Measurements from ENCODE around the gene GARIN5A.

GARIN5A gene

DNA sequence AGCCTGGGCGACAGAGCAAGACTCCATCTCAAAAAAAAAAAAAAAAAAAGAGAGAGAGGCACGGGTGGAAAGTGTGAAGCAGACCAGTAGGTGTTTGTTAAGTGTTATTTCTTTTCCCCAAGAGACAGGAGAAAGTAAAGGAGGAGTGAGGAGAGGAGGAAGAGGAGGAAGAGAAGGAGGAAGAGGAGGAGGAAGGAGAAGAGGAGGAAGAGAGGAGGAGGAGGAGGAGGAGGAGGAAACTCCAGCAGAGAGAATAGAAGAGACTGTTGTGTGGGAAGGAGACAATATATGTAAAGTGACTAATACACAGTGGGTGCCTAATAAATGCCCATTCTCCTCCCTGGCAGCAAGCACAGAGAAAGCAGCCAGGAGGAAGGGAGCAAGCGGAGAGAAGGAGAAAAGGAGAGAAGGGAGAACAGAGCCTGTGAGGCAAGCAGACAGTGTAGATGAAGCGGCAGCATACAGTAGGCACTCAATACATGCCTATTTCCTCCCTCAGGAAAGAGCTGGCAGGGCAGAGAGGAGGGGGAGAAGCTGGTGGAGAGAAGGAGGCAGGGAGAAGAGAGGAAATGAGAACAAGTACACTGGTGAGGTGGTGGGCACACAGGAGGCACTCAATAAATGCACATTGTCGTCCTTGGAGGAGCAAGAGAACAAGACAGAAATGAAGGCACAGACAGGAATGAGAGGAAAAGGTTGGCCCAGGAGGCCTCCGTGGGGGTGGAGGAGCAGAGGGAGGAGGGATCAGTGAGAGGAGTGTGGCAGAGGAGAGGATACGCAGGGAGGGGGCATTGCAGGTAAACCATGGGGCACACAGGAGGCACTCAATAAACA is 17.8 kb upstream of the GARIN5A start:
- Histone ChIP-seq H3K4me3 (ENCODE audit: low read length) (no peak overlapping the region), H3K27me3 (ENCODE audit: control insufficient read depth, insufficient read depth, low read length) (peaks cover 69% of the 10 kb centered on the region), H3K4me2 (ENCODE audit: low read length) (no peak overlapping the region), H3K9ac (ENCODE audit: low read depth, low read length) (no peak overlapping the region), H3K9me3 (replicated peaks; ENCODE audit: low read length) (no peaks in the 10 kb centered on the region), H3K4me1 (ENCODE audit: control insufficient read depth, insufficient read depth, low read length) (no peaks in the 10 kb centered on the region), H3K36me3 (ENCODE audit: insufficient read depth, low read length) (no peaks in the 10 kb centered on the region)

DNA sequence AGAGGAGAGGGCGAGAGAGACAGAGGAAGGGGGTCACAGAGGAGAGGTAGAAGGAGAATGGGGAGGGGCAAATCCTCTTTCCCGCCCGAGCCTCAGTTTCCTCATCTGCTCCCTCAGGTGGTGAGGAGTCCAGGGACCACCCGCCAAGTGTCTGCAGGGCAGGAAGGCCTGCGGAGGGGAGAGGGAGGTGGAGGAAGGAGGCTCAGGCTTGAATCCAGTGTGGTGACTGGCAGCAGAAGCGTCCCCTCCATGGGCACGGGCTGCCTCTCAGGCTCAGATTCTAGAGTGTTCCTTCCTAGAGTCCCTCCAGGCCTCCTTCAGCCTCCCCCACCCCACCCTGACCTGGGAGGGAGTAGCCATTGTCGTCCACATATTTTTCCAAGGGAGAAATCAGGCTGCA is 16.5 kb upstream of the GARIN5A start:
- H3K4me3 ChIP-seq (ENCODE audit: low read length): no peak overlapping the region
- H3K9me3 ChIP-seq (replicated peaks; ENCODE audit: low read length): no peaks in the 10 kb centered on the region
- H3K36me3 ChIP-seq (ENCODE audit: insufficient read depth, low read length): no peaks in the 10 kb centered on the region
- no peak overlapping the region for H3K4me2 ChIP-seq (ENCODE audit: low read length)
- no peak overlapping the region for H3K9ac ChIP-seq (ENCODE audit: low read depth, low read length)
- H3K4me1 ChIP-seq (ENCODE audit: control insufficient read depth, insufficient read depth, low read length): no peaks in the 10 kb centered on the region
- peaks cover 71% of the 10 kb centered on the region for H3K27me3 ChIP-seq (ENCODE audit: control insufficient read depth, insufficient read depth, low read length)

DNA sequence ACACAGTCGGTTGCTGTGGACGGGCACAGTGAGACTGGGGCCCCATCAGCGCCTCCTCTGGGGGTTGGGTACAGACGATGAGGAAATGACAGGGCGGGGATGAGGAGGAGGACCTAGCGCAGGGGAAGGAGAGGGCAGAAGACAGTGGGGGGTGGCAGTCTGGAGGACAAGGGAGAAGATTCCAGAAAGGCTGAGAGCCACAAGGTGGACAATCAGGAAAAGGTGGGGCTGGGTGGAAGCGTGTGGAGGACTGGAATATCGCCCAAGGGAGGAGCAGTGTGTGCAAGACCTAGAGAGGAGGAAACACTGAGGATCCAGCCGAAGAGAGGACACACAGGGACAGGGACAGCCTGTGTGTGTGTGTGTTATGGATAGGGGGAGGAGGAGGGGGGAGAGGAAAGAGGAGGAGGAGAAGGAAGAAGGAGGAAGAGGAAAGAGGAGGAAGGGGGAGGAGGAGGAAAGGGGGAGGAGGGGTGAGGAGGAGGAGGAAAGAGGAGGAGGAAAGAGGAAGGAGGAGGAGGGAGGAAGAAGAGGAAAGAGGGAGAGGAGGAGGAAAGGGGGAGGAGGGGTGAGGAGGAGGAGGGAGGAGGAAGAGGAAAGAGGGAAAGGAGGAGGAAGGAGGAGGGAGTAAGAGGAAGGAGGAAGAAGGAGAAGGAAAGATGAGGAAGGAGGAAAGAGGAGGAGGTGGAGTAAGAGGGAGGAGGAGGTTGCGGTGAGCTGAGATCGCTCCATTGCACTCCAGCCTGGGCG is 15.8 kb upstream of the GARIN5A start:
- Histone ChIP-seq H3K4me3 (ENCODE audit: low read length) (no peak overlapping the region), H3K9me3 (replicated peaks; ENCODE audit: low read length) (no peaks in the 10 kb centered on the region), H3K4me1 (ENCODE audit: control insufficient read depth, insufficient read depth, low read length) (no peaks in the 10 kb centered on the region), H3K27me3 (ENCODE audit: control insufficient read depth, insufficient read depth, low read length) (peaks cover 68% of the 10 kb centered on the region), H3K36me3 (ENCODE audit: insufficient read depth, low read length) (no peaks in the 10 kb centered on the region), H3K9ac (ENCODE audit: low read depth, low read length) (no peak overlapping the region), H3K4me2 (ENCODE audit: low read length) (no peak overlapping the region)

DNA sequence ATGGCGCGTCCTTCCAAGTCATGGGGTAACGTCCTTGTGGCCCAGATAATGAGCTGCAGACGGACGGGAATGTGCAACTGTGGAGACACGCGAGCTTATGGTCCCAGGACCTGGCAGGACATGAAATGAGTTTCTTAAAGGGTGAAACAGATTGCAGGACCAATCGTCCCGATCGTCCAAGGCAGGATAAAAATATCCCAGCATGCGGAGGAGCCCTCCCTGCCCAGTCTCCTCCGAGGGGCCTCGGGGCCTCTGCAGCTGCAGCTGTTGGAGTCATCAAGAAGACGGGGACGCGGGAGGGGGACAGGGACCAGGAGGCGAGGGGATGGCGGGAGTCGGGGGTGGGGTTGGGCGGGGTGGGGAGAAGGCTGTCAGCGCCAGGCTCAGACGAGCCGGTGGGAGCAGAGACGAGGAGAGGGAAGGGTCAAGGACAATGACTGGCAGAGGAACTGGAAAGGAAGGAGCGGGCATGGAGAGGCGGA is 14.4 kb upstream of the GARIN5A start:
- no peaks in the 10 kb centered on the region for H3K36me3 ChIP-seq (ENCODE audit: insufficient read depth, low read length)
- H3K4me2 ChIP-seq (ENCODE audit: low read length): no peak overlapping the region
- no peak overlapping the region for H3K4me3 ChIP-seq (ENCODE audit: low read length)
- no peak overlapping the region for H3K9ac ChIP-seq (ENCODE audit: low read depth, low read length)
- H3K9me3 ChIP-seq (replicated peaks; ENCODE audit: low read length): no peaks in the 10 kb centered on the region
- H3K4me1 ChIP-seq (ENCODE audit: control insufficient read depth, insufficient read depth, low read length): no peaks in the 10 kb centered on the region
- peaks cover 68% of the 10 kb centered on the region for H3K27me3 ChIP-seq (ENCODE audit: control insufficient read depth, insufficient read depth, low read length)

DNA sequence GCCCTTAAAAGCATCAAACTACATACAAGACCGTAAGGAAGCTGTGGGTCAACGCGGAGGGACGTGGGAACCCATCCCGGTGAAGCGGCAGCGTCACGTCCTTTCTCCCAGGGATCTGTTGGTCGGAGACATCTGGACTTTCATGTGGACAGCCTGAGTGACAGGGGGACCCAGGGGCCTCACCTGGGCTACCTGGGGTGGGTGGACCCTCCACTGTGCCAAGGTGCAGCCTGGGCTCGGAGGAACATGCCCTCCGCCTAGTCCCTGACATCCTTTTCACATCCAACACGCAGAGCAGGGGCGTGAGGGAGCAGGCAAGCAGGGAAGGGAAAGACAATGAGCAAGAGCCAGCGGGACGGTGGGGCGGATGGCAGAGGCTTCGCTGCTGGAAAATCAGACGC is 13.8 kb upstream of the GARIN5A start:
- Histone ChIP-seq H3K9ac (ENCODE audit: low read depth, low read length) (no peak overlapping the region), H3K4me3 (ENCODE audit: low read length) (no peak overlapping the region), H3K27me3 (ENCODE audit: control insufficient read depth, insufficient read depth, low read length) (peaks cover 67% of the 10 kb centered on the region)

DNA sequence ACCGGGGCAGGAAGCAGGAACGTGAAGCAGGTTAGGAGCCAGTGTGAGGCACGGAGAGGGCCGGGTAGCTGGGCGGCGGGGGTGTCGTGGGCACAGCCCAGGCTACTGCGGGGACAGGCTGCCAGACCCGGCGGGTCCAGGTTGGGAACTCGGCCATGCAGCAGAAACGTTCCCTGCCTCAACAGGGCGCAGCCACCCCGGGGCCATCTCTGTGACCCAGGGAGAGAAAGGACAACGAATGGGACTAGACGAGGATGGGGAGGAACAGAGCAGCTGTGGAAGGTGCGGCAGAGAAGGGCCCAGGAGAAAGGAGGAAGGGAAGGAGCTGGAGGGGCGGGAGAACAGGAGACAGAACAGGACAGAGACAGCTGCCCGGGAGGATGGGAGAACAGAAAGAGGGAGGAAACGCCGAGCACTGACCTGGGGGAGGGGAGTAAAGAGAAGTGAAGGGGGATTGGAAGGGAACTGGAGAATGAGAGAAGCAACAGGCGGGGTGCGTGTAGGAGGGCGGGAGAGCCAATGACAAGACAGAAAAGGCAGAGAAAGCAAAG is 12.9 kb upstream of the GARIN5A start:
- no peaks in the 10 kb centered on the region for H3K36me3 ChIP-seq (ENCODE audit: insufficient read depth, low read length)
- no peak overlapping the region for H3K9ac ChIP-seq (ENCODE audit: low read depth, low read length)
- no peak overlapping the region for H3K4me2 ChIP-seq (ENCODE audit: low read length)
- H3K4me1 ChIP-seq (ENCODE audit: control insufficient read depth, insufficient read depth, low read length): no peaks in the 10 kb centered on the region
- peaks cover 58% of the 10 kb centered on the region for H3K27me3 ChIP-seq (ENCODE audit: control insufficient read depth, insufficient read depth, low read length)
- no peak overlapping the region for H3K4me3 ChIP-seq (ENCODE audit: low read length)
- H3K9me3 ChIP-seq (replicated peaks; ENCODE audit: low read length): no peaks in the 10 kb centered on the region

More for the DNA sequence above, 13.8 kb upstream of the GARIN5A start:
- H3K9me3 ChIP-seq (replicated peaks; ENCODE audit: low read length): no peaks in the 10 kb centered on the region
- no peaks in the 10 kb centered on the region for H3K36me3 ChIP-seq (ENCODE audit: insufficient read depth, low read length)
- H3K4me1 ChIP-seq (ENCODE audit: control insufficient read depth, insufficient read depth, low read length): no peaks in the 10 kb centered on the region
- no peak overlapping the region for H3K4me2 ChIP-seq (ENCODE audit: low read length)

DNA sequence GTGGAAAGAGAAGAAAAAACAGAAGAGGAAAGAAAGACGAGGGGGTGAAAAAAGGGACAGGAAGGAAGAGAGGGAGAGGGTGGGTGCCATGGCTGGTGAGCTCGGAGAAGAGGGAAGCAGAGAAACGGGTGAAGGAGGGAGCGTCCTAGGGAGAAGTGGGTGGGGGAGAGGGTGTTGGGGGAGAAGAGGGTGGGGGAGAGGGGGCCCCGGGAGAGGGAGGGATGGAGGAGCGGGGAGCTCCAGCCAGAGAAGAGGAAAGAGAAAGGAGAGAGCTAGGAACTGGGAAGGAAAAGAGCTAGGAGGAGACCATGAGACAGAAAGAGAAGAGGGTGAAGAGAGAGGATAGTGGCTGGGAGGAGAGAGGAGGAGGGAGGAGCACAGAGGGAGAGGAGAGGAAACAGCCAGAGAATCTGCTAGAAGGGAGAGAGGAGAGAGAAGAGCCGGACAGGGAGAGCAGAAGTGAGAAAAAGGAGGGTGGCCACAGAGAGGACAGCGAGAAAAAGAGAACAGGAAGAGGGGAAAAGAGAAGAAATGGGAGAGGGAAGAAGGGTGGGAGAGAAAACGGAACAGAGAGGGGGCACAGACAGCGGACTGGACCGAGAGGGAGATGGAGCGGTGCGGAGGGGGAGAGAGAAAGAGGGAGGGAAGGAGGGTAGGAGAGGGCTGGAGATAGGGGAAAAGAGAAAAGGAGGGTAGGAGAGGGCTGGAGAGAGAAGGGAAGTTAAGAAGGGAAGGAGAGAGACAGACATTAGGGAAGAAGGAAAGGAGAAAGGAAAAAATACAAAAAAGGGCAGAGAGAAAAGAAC is 11.9 kb upstream of the GARIN5A start:
- Histone ChIP-seq H3K9me3 (replicated peaks; ENCODE audit: low read length) (no peaks in the 10 kb centered on the region), H3K36me3 (ENCODE audit: insufficient read depth, low read length) (no peaks in the 10 kb centered on the region), H3K4me1 (ENCODE audit: control insufficient read depth, insufficient read depth, low read length) (no peaks in the 10 kb centered on the region), H3K4me2 (ENCODE audit: low read length) (no peak overlapping the region), H3K27me3 (ENCODE audit: control insufficient read depth, insufficient read depth, low read length) (peaks cover 54% of the 10 kb centered on the region), H3K9ac (ENCODE audit: low read depth, low read length) (no peak overlapping the region), H3K4me3 (ENCODE audit: low read length) (no peak overlapping the region)

DNA sequence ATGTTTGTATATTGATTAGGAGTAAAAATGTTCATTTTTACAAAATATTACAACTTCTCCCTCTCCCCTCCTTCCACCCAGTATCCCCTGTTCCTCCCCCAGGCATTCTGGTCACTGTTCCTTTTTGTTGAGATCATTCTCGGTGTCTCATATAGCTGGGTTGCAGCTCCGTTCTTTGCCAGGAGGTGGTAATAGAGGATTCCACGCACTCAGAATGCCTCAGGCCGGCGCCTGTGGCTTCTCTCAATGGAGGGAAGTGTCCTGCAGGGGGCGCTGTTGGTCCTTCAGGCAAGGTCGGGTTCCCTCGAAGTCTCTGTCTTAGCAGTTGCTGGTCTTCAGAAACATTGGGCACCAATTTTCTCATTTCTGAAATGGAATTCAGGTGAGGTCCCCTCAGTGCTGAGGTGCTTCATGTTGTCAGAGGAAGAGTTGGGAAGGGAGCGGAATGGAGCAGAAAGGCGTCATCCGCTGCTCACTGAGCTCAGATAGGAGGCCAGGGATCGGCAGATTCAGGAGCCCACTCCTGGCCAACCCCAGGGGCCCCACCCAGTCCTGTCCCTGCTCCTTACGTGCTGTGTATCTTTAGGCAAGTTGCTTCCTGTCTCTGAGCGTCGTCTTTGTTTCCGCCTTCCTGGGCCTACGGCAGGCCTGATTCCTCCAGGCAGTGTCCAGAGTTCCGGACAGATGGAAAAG is 10.3 kb upstream of the GARIN5A start:
- Histone ChIP-seq H3K4me1 (ENCODE audit: control insufficient read depth, insufficient read depth, low read length) (no peaks in the 10 kb centered on the region), H3K4me3 (ENCODE audit: low read length) (no peak overlapping the region), H3K4me2 (ENCODE audit: low read length) (no peak overlapping the region), H3K9ac (ENCODE audit: low read depth, low read length) (no peak overlapping the region), H3K9me3 (replicated peaks; ENCODE audit: low read length) (no peaks in the 10 kb centered on the region), H3K27me3 (ENCODE audit: control insufficient read depth, insufficient read depth, low read length) (peaks cover 45% of the 10 kb centered on the region), H3K36me3 (ENCODE audit: insufficient read depth, low read length) (peaks cover 4% of the 10 kb centered on the region)

DNA sequence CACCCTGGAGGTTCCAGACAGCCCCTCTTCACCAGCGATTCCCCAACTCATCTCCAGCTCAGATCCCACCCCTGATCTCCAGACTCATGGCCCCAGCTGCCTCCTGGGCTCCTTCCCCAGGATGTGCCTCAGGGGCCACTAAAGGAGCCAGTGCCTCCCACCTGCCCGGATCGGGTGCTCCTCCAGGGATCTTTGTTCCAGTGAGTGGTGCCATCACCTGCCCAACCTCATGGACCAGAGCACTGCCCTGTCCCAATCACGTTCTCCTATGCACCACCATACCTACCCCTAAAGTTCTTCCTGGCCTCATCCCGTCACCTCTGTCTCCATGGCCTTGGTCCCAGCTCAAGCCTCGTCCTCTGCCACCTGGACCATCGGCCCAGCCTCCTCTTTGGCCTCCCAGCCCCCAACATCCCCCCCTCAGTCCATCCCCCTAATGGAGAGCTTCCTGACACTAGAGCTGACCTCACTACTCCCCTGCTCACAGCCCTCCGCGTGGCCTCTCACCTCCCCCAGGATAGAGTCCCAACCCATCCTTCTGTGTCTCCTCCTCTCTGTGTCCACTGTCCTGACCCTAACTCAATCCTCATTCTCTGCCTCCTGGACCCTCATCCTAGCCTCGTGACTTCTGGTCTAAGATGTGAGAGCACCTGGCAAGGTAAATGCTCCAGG is 8.8 kb upstream of the GARIN5A start:
- Histone ChIP-seq H3K36me3 (ENCODE audit: insufficient read depth, low read length) (peaks cover 4% of the 10 kb centered on the region), H3K9ac (ENCODE audit: low read depth, low read length) (no peak overlapping the region), H3K9me3 (replicated peaks; ENCODE audit: low read length) (no peaks in the 10 kb centered on the region), H3K4me1 (ENCODE audit: control insufficient read depth, insufficient read depth, low read length) (no peaks in the 10 kb centered on the region), H3K27me3 (ENCODE audit: control insufficient read depth, insufficient read depth, low read length) (peaks cover 31% of the 10 kb centered on the region), H3K4me2 (ENCODE audit: low read length) (no peak overlapping the region), H3K4me3 (ENCODE audit: low read length) (no peak overlapping the region)

DNA sequence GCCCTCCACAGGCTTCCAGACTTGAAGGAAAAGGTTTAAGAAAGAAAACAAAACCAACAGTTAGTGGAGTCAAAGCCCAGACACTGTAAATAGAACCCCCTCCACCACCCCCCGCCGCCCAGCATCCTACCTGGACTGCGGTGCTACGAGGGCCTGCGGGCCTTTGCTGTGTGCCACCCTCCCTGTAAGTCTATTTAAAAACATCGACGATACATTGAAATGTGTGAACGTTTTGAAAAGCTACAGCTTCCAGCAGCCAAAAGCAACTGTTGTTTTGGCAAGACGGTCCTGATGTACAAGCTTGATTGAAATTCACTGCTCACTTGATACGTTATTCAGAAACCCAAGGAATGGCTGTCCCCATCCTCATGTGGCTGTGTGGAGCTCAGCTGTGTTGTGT is 6.3 kb upstream of the GARIN5A start:
- peaks cover 16% of the 10 kb centered on the region for H3K27me3 ChIP-seq (ENCODE audit: control insufficient read depth, insufficient read depth, low read length)
- no peak overlapping the region for H3K9ac ChIP-seq (ENCODE audit: low read depth, low read length)
- H3K4me1 ChIP-seq (ENCODE audit: control insufficient read depth, insufficient read depth, low read length): no peaks in the 10 kb centered on the region
- no peak overlapping the region for H3K4me2 ChIP-seq (ENCODE audit: low read length)
- H3K4me3 ChIP-seq (ENCODE audit: low read length): no peak overlapping the region
- H3K36me3 ChIP-seq (ENCODE audit: insufficient read depth, low read length): peaks cover 13% of the 10 kb centered on the region
- H3K9me3 ChIP-seq (replicated peaks; ENCODE audit: low read length): no peaks in the 10 kb centered on the region

Measured in skeletal muscle satellite cell (primary cell).